ENCODE data around the gene SYNPR. TPM values are rescaled to one million over a fixed set of nuclear protein-coding genes. Genes with fewer than 3 reads are reported as not detected.

SYNPR gene
- total RNA-seq, 4 donors from 2014 or later, result 0.11 to 0.63 (median 0.13) TPM; not detected in 1

- 58% methylated on average over 2 of the region's 2 CpGs for WGBS, 2 donors
- Histone ChIP-seq H3K27me3 (no peaks in the 10 kb centered on the region), H3K27ac (no peak overlapping the region), H3K36me3 (no peaks in the 10 kb centered on the region), H3K4me1 (no peaks in the 10 kb centered on the region), H3K4me3 (replicated peaks in 1 of 3) (no peak overlapping the region), H3K9me3 (no peaks in the 10 kb centered on the region)
- DNase-seq, result no peak
- intact Hi-C loops (cut with DNase I), result no loop called here
- no peak for TF ChIP-seq POLR2A (IDR thresholded peaks at IDR 0.05)
- TF ChIP-seq CTCF (IDR thresholded peaks at IDR 0.05), result no peak
These were observed 298.7 kb downstream of the SYNPR start for GRCh38 chr3:63576846-63577245.

GRCh38 chr3:63578858-63579257, 300.8 kb downstream of the SYNPR start:
- no peak for DNase-seq
- 70% methylated on average over 2 of the region's 2 CpGs for WGBS, 2 donors
- H3K4me1 ChIP-seq, result no peaks in the 10 kb centered on the region
- intact Hi-C loops (cut with DNase I), result no loop called here
- TF ChIP-seq POLR2A (IDR thresholded peaks at IDR 0.05), result no peak
- no peak for TF ChIP-seq CTCF (IDR thresholded peaks at IDR 0.05)
- no peaks in the 10 kb centered on the region for H3K36me3 ChIP-seq
- H3K4me3 ChIP-seq (replicated peaks in 1 of 3), result no peak overlapping the region
- H3K9me3 ChIP-seq, result no peaks in the 10 kb centered on the region
- H3K27me3 ChIP-seq, result no peaks in the 10 kb centered on the region
- no peak overlapping the region for H3K27ac ChIP-seq

- no peaks in the 10 kb centered on the region for H3K9me3 ChIP-seq
- no peak for TF ChIP-seq CTCF (IDR thresholded peaks at IDR 0.05)
- H3K27me3 ChIP-seq, result no peaks in the 10 kb centered on the region
- no peak overlapping the region for H3K4me3 ChIP-seq (replicated peaks in 1 of 3)
- WGBS, 2 donors, result 72 to 82% methylated on average over 2 of the region's 2 CpGs
- no peak for DNase-seq
- no peaks in the 10 kb centered on the region for H3K4me1 ChIP-seq
- no peak overlapping the region for H3K27ac ChIP-seq
- intact Hi-C loops (cut with DNase I), result no loop called here
- no peaks in the 10 kb centered on the region for H3K36me3 ChIP-seq
These were observed 302.0 kb downstream of the SYNPR start for GRCh38 chr3:63580151-63580550.

- Histone ChIP-seq H3K36me3 (no peaks in the 10 kb centered on the region), H3K27ac (no peak overlapping the region), H3K27me3 (no peaks in the 10 kb centered on the region), H3K4me3 (replicated peaks in 1 of 3) (no peak overlapping the region), H3K4me1 (no peaks in the 10 kb centered on the region), H3K9me3 (no peaks in the 10 kb centered on the region)
- intact Hi-C loops (cut with DNase I), result no loop called here
- no peak for TF ChIP-seq CTCF (IDR thresholded peaks at IDR 0.05)
- TF ChIP-seq POLR2A (IDR thresholded peaks at IDR 0.05), result no peak
- 92 to 93% methylated on average over 3 of the region's 3 CpGs for WGBS, 2 donors
- DNase-seq, result no peak
These were observed 304.9 kb downstream of the SYNPR start for GRCh38 chr3:63582943-63583500.

- H3K4me3 ChIP-seq (replicated peaks in 1 of 3), result no peak overlapping the region
- no peaks in the 10 kb centered on the region for H3K4me1 ChIP-seq
- no peak overlapping the region for H3K27ac ChIP-seq
- intact Hi-C loops (cut with DNase I), result no loop called here
- H3K27me3 ChIP-seq, result no peaks in the 10 kb centered on the region
- no peaks in the 10 kb centered on the region for H3K36me3 ChIP-seq
- TF ChIP-seq POLR2A (IDR thresholded peaks at IDR 0.05) (no peak), CTCF (IDR thresholded peaks at IDR 0.05) (no peak)
- no peak for DNase-seq
- no peaks in the 10 kb centered on the region for H3K9me3 ChIP-seq
- WGBS, 2 donors, result 44 to 46% methylated on average over 1 of the region's 1 CpG
These were observed 306.6 kb downstream of the SYNPR start for GRCh38 chr3:63584681-63585080.
